ENCODE data around the gene AXIN1.

DNA sequence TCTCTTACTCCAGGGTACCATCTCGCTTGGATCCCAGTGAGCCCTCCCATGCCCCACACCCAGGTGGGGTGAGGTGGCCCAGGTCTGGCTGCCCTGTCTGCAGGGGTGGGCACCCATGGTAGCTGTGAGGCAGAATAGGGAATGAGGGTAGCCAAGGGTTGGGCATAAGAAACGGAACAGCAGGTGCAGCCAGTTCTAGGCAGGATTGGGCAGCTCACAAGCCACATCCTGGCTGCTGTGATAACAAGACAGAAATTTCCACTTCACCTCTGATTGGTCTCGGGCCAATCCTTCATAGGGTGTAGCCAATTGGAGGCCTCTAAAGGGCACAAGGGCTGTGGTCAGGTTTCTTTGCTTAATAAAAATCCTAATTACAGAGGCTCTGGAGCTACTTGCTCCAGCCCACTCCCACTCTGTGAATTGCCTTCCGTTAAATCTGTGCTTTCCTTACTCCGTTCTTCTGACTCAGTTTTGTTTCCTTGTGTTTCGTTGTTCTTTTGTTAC is 73.6 kb downstream of the AXIN1 start:
- TF ChIP-seq, protein P1, sequence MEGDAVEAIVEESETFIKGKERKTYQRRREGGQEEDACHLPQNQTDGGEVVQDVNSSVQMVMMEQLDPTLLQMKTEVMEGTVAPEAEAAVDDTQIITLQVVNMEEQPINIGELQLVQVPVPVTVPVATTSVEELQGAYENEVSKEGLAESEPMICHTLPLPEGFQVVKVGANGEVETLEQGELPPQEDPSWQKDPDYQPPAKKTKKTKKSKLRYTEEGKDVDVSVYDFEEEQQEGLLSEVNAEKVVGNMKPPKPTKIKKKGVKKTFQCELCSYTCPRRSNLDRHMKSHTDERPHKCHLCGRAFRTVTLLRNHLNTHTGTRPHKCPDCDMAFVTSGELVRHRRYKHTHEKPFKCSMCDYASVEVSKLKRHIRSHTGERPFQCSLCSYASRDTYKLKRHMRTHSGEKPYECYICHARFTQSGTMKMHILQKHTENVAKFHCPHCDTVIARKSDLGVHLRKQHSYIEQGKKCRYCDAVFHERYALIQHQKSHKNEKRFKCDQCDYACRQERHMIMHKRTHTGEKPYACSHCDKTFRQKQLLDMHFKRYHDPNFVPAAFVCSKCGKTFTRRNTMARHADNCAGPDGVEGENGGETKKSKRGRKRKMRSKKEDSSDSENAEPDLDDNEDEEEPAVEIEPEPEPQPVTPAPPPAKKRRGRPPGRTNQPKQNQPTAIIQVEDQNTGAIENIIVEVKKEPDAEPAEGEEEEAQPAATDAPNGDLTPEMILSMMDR (conservative IDR thresholded peaks at IDR 0.05; ENCODE audit: low read depth, low read length): no peak
- TF ChIP-seq EZH2 (IDR thresholded peaks at IDR 0.05; ENCODE audit: borderline replicate concordance, low read depth, low read length, poor library complexity, severe bottlenecking): no peak
